HepG2 (cell line): ENCODE measurements around the gene SLC43A1. TPM values are rescaled to one million over a fixed set of nuclear protein-coding genes. Genes with fewer than 3 reads are reported as not detected.

Experiments used
- ADNP ChIP-seq: sonication (generic); formaldehyde crosslinking; IDR thresholded peaks from 2 replicates; pipeline ENCODE4 v1.4.0; 2020; ENCODE audit warnings: missing genetic modification reagents
- AGO1 ChIP-seq: fragments of 200-400 bp; formaldehyde crosslinking; IDR thresholded peaks from 2 replicates; pipeline ENCODE4 v1.6.1; 2017; ENCODE audit warnings: mild to moderate bottlenecking, low read depth, low read length, moderate library complexity; ENCODE audit not compliant: poor library complexity, severe bottlenecking
- ARID5B ChIP-seq: IDR thresholded peaks from 2 replicates; pipeline ENCODE4 v1.4.0; 2020; ENCODE audit warnings: mild to moderate bottlenecking, missing genetic modification reagents
- FOXA1 ChIP-seq, 2 experiments: fragments of 450-650 bp in 1 of 2; sonication (generic) in 1 of 2; formaldehyde crosslinking in 1 of 2; IDR thresholded peaks; 2 replicates each; pipeline versions ENCODE4 v1.4.0 to v1.6.1; 2016 to 2020; ENCODE audit warnings: missing genetic modification reagents in 1 of 2
- FOXC1 ChIP-seq: sonication (generic); formaldehyde crosslinking; IDR thresholded peaks from 2 replicates; pipeline ENCODE4 v1.8.0; 2022; ENCODE audit warnings: mild to moderate bottlenecking, missing genetic modification reagents, borderline replicate concordance
- FUBP1 ChIP-seq: sonication (generic); formaldehyde crosslinking; IDR thresholded peaks from 2 replicates; pipeline ENCODE4 v1.5.1; 2020; ENCODE audit warnings: missing genetic modification reagents, mild to moderate bottlenecking, borderline replicate concordance
- GATAD2A ChIP-seq: IDR thresholded peaks from 2 replicates; pipeline ENCODE4 v1.6.1; 2016
- KDM5B ChIP-seq: sonication (generic); formaldehyde crosslinking; IDR thresholded peaks from 2 replicates; pipeline ENCODE4 v1.4.0; 2020; ENCODE audit warnings: missing genetic modification reagents, mild to moderate bottlenecking, borderline replicate concordance
- KDM6A ChIP-seq: IDR thresholded peaks from 2 replicates; pipeline ENCODE4 v1.6.1; 2016; ENCODE audit warnings: low read depth
- PAXIP1 ChIP-seq: sonication (generic); formaldehyde crosslinking; conservative IDR thresholded peaks from 2 replicates; pipeline ENCODE4 v1.4.0; 2020; ENCODE audit warnings: mild to moderate bottlenecking, missing genetic modification reagents, moderate library complexity
- PRMT3 ChIP-seq: sonication (generic); formaldehyde crosslinking; IDR thresholded peaks from 2 replicates; pipeline ENCODE4 v1.8.1; 2022; ENCODE audit warnings: low read depth, mild to moderate bottlenecking, moderate library complexity, missing genetic modification reagents, borderline replicate concordance
- RAD21 ChIP-seq: fragments of 450-650 bp; formaldehyde crosslinking; IDR thresholded peaks from 2 replicates; pipeline ENCODE4 v1.5.0; 2020; ENCODE audit warnings: mild to moderate bottlenecking
- SOX13 ChIP-seq, 3 experiments: fragments of 450-650 bp in 1 of 3; sonication (generic) in 1 of 3; formaldehyde crosslinking in 1 of 3; IDR thresholded peaks in 2 of 3; conservative IDR thresholded peaks in 1 of 3; 2 replicates each; pipeline versions ENCODE4 v1.5.0 to v1.6.1; 2016 to 2020; ENCODE audit warnings: antibody characterized with exemption in 1 of 3, mild to moderate bottlenecking in 1 of 3, missing compliant biosample characterization in 1 of 3, missing genetic modification reagents in 1 of 3, moderate library complexity in 1 of 3
- ZFP41 ChIP-seq: sonication (generic); formaldehyde crosslinking; IDR thresholded peaks from 2 replicates; pipeline ENCODE4 v1.4.0; 2020; ENCODE audit warnings: mild to moderate bottlenecking, missing genetic modification reagents, borderline replicate concordance
- ZFY ChIP-seq: sonication (generic); formaldehyde crosslinking; IDR thresholded peaks from 2 replicates; pipeline ENCODE4 v1.4.0; 2020; ENCODE audit warnings: missing genetic modification reagents
- ZNF263 ChIP-seq: sonication (generic); formaldehyde crosslinking; IDR thresholded peaks from 2 replicates; pipeline ENCODE4 v1.4.0; 2020; ENCODE audit warnings: missing genetic modification reagents
- ZNF580 ChIP-seq: IDR thresholded peaks from 2 replicates; pipeline ENCODE4 v1.6.1; 2016; ENCODE audit warnings: low read depth, borderline replicate concordance
- ZNF644 ChIP-seq: IDR thresholded peaks from 2 replicates; pipeline ENCODE4 v1.6.1; 2016; ENCODE audit warnings: low read depth
- ZNF724P ChIP-seq: sonication (generic); formaldehyde crosslinking; IDR thresholded peaks from 2 replicates; pipeline ENCODE4 v1.8.0; 2022; ENCODE audit warnings: missing genetic modification reagents, borderline replicate concordance
- ZSCAN29 ChIP-seq: sonication (generic); formaldehyde crosslinking; conservative IDR thresholded peaks from 2 replicates; pipeline ENCODE4 v1.4.0; 2020; ENCODE audit warnings: mild to moderate bottlenecking, missing genetic modification reagents
- polyA plus RNA-seq, 8 experiments: library from polyadenylated mRNA; depleted of rRNA in 3 of 8; stranded (reverse) in 7 of 8; unstranded in 1 of 8; fragments of >200 nt; fragmentation: Illumina TruSeq in 4 of 8; extraction: Trizol in 4 of 8; gene quantifications; 2 replicates each; pipeline versions ENCODE4 v1.2.1 to v1.2.3, GENCODE V29; 2011 to 2016; ENCODE audit warnings: low read depth in 4 of 8, missing spikeins in 1 of 8, mixed read lengths in 1 of 8; ENCODE audit not compliant: insufficient read depth in 1 of 8
- total RNA-seq, 5 experiments: library from RNA; depleted of rRNA; stranded (reverse); fragments of >200 nt; fragmentation: Illumina TruSeq; extraction: Trizol; gene quantifications; 2 replicates each; pipeline ENCODE4 v1.2.3, GENCODE V29; 2016; ENCODE audit warnings: low read depth in 1 of 5

The SLC43A1 gene
- total and polyA plus RNA-seq, 2 of the 13 experiments (the other 11 are each of a cell fraction or from before 2014, with no cell fraction given): 72.3 to 87.6 TPM

- no peak for TF ChIP-seq ZSCAN29
- TF ChIP-seq AGO1: no peak
- TF ChIP-seq ZNF644 (CRISPR knock-in tag): peak; percentile 67; the same call in 1 of the 2 replicates
- TF ChIP-seq KDM6A (CRISPR knock-in tag): no peak
- 0 out of 2 replicates have a peak, but pooled peaks have one; percentile 16 for TF ChIP-seq PAXIP1 (CRISPR knock-in tag)
- TF ChIP-seq GATAD2A (CRISPR knock-in tag): peak; percentile 60
- 0 out of 2 replicates have a peak, but pooled peaks have one; percentile 34 for TF ChIP-seq ZFY (CRISPR knock-in tag)
- TF ChIP-seq PRMT3: no peak
- no peak for TF ChIP-seq RAD21 (CRISPR knock-in tag)
- no peak for TF ChIP-seq KDM5B (CRISPR knock-in tag)
- TF ChIP-seq ZNF263: no peak
- TF ChIP-seq ZNF724P (CRISPR knock-in tag): no peak
- no peak for TF ChIP-seq FUBP1 (CRISPR knock-in tag)
- no peak for TF ChIP-seq FOXC1 (CRISPR knock-in tag)
- TF ChIP-seq SOX13 (IDR thresholded peaks at IDR 0.05): no peak
- 0 out of 4 replicates have a peak, but pooled peaks of 1 of the 2 experiments have one; percentile 12 for TF ChIP-seq SOX13 (CRISPR knock-in tag; conservative IDR thresholded peaks at IDR 0.05 in 1 of 2, IDR thresholded peaks at IDR 0.05 in 1 of 2)
- TF ChIP-seq ZFP41 (CRISPR knock-in tag): no peak
- 0 out of 2 replicates have a peak, but pooled peaks have one; percentile 50 for TF ChIP-seq ADNP (CRISPR knock-in tag)
- no peak for TF ChIP-seq ARID5B (CRISPR knock-in tag)
- TF ChIP-seq ZNF580 (CRISPR knock-in tag): no peak
- TF ChIP-seq FOXA1 (IDR thresholded peaks at IDR 0.05): no peak
- TF ChIP-seq FOXA1 (CRISPR knock-in tag; IDR thresholded peaks at IDR 0.05): peak; percentile 69
Measured at GRCh38 chr11:57504511-57504910, 11.0 kb downstream of the SLC43A1 start (continued).
